ENCODE results near the gene LTO1.

The LTO1 gene

GRCh38 chr11:69644962-69645675 lies 30.0 kb downstream of the LTO1 start:
- DNase-seq (ENCODE audit: low spot score), result no peak

- DNase-seq (ENCODE audit: low spot score), result peak; percentile 81
Measured at GRCh38 chr11:69644071-69644961, 30.8 kb downstream of the LTO1 start.

- no peak for DNase-seq (ENCODE audit: low spot score)
Measured at GRCh38 chr11:69643646-69644045, 31.5 kb downstream of the LTO1 start.

- DNase-seq (ENCODE audit: low spot score), result peak; percentile 65
Measured at GRCh38 chr11:69642913-69643632, 32.1 kb downstream of the LTO1 start.

- DNase-seq (ENCODE audit: low spot score), result no peak
Measured at GRCh38 chr11:69642549-69642912, 32.6 kb downstream of the LTO1 start.

GRCh38 chr11:69641681-69642548 lies 33.2 kb downstream of the LTO1 start:
- DNase-seq (ENCODE audit: low spot score), result no peak

- DNase-seq (ENCODE audit: low spot score), result peak; percentile 86
Measured at GRCh38 chr11:69640995-69641581, 34.1 kb downstream of the LTO1 start, which contains the start of gene CCND1. TSS of gene CCND1 (plus strand) at chr11:69641156. CDS start at chr11:69641314, 158 bp downstream.

DNA sequence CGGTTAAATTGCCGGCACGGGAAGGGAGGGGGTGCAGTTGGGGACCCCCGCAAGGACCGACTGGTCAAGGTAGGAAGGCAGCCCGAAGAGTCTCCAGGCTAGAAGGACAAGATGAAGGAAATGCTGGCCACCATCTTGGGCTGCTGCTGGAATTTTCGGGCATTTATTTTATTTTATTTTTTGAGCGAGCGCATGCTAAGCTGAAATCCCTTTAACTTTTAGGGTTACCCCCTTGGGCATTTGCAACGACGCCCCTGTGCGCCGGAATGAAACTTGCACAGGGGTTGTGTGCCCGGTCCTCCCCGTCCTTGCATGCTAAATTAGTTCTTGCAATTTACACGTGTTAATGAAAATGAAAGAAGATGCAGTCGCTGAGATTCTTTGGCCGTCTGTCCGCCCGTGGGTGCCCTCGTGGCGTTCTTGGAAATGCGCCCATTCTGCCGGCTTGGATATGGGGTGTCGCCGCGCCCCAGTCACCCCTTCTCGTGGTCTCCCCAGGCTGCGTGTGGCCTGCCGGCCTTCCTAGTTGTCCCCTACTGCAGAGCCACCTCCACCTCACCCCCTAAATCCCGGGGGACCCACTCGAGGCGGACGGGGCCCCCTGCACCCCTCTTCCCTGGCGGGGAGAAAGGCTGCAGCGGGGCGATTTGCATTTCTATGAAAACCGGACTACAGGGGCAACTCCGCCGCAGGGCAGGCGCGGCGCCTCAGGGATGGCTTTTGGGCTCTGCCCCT lies 34.7 kb downstream of the LTO1 start:
- no peak for DNase-seq (ENCODE audit: low spot score)

- DNase-seq (ENCODE audit: low spot score), result no peak
Measured at GRCh38 chr11:69639831-69640230, 35.3 kb downstream of the LTO1 start.

DNA sequence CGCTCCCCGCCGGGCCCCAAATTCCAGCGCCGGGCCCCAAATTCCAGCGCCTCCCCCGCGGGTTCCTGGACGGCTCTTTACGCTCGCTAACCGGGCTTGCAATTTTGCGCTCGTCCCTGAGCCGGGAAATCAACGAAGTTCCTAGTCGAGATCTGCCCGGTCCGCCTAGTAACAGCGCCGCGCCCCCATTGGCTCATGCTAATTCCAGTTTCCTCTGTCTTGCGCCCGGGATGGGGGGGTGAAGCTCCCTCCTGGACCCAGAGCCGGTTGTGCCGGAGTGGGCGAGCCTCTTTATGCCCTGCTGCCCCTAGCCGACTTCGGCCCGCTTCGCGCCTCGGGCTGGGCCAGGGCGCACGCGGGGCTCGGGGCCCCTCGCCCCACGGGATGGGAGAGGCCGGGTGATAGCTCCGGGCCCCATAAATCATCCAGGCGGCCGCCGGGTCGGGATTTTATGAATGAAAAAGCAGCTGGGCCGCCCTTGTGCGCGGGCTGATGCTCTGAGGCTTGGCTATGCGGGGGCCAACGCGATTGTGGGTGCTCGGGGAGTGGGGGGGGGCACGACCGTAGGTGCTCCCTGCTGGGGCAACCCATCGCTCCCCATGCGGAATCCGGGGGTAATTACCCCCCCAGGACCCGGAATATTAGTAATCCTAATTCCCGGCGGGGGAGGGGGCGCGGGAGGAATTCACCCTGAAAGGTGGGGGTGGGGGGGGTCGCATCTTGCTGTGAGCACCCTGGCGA lies 36.0 kb downstream of the LTO1 start:
- peak; percentile 93 for DNase-seq (ENCODE audit: low spot score)

- peak; percentile 55 for DNase-seq (ENCODE audit: low spot score)
Measured at GRCh38 chr11:69637941-69638871, 36.9 kb downstream of the LTO1 start.

DNA sequence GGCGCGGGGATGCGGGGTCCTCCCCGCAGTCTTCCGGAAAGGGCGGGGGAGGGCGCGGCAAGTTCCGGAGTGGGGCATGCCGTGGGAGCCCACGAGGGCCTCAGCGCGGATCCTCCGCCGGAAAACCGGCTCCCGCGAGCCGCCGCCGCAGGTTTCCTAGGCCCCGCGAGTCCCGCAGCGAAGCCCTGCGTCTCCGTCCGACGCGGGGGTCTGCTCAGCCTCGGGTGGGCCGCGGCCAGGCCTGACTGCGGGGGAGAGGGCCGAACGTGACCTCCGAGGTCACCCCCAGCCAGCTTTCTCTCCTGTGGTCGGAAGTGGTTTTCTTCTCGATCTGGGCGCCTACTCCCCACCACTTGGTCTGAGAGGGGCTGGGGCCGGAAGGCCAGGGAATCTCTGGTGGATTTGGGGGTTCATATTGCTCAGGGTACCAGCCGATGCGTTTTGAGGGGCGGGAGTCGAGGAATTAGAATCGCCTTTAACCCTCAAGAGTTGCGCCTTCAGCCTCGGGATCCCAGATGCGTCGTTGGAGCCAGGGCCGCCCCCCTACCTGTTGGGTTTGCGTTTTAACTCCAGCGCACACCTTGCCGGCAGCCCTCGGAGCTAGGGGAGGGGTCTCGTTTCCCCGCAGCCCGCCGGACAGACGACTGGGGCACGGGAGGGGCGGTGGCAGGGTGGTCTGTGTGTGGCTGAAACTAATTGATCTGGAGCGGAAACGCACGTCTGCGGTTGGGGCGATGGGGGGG lies 37.8 kb downstream of the LTO1 start:
- DNase-seq (ENCODE audit: low spot score), result no peak

DNA sequence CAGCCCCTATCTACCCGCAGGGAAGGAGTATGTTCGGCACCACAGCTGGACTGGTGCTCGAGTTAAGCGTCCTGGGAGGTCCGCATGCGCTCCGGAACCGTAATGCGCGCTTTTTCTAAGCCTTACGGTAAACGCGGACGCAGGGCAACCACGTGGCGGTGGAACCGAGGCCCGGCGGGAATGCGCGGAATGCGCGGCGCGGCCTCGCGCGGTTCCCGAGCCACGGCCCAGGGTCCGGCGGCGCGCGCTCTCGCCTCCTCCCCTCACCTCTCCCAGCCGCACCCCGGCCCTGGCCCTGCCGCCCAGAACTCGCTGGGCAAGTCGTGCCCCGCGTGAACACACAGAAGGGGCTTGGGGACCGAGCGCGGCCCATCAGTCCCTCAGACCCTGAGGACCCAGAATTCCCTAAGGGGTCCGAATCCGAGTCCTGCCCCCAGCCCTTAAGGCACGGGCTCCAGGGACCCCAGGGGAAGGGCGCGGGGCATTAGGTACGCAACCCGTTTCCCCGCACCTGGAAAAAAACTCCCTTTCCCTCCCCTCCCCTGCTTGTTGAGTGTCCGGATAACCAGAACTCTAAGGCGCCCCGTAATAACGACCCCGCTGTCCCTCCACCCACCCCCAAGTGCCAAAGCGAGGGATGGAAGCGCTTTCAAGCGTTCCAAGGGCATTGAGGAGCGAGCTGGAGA lies 38.5 kb downstream of the LTO1 start:
- DNase-seq (ENCODE audit: low spot score), result peak; percentile 85

- no peak for DNase-seq (ENCODE audit: low spot score)
Measured at GRCh38 chr11:69635804-69636511, 39.2 kb downstream of the LTO1 start.

DNA sequence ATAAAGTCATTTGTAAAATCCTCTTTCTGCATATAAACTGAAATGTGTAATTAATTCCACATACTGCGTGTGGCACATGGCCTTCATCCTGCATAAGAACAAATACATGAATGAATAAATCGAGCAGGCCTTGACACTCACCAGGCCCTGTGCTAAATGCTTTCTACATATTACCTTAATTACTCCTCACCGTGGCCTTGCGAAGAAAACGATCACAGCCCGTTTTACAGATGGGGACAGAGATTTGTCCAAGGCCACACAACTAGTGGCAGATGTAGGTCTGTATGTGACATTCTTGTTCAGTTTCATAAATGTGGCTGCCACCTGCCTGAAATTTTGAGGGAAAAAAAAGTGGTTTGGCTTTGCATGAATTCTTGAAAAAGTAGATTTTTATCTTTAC lies 40.0 kb downstream of the LTO1 start:
- no peak for DNase-seq (ENCODE audit: low spot score)

- no peak for DNase-seq (ENCODE audit: low spot score)
Measured at GRCh38 chr11:69634590-69634989, 40.6 kb downstream of the LTO1 start.

DNA sequence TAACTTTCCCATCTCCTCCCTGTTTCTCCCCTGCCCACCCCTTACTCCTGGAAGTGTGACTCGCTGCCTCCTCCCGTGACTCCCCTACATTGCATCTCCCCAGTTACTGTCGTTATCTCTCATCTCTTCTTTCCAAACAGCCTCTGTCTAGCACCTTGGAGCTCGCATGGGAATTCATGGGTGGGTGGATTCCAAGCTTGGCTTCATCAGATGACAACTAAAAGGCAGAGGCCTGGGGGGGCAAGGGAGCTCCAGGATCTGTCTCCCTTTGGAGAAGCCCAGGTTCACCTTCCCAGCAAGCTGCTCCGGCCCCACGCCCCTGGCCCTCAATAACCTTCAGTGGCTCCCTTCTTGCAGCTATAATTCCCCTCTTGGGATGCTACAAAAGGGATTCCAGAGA lies 41.1 kb downstream of the LTO1 start:
- no peak for DNase-seq (ENCODE audit: low spot score)

All from AG08395 (cell line).